ENCODE data around the gene MACROH2A2. TPM values are rescaled to one million over a fixed set of nuclear protein-coding genes. Genes with fewer than 3 reads are reported as not detected.

The MACROH2A2 gene
- total and polyA plus RNA-seq, 2 of the 13 experiments (the other 11 are each of a cell fraction or from before 2014, with no cell fraction given): 9.8 to 43.1 TPM

DNA sequence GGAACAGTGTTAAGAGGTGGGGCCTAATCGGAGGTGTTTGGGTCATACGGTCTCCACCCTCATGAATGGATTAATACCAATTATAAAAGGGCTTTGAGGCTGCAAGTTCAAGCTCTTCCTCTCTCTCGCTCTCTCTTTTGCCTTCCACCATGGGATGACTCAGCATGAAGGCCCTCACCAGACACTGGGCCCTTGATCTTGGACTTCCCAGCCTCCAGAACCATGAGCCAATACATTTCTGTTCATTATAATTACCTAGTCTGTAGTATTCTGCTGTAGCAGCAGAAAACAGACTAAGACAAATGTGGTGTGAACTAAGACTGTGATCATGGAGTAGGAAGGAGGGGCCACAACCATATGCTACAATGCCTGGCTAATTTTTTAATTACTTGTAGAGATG lies 72.3 kb downstream of the MACROH2A2 start (continued):
- TF ChIP-seq, protein P1, sequence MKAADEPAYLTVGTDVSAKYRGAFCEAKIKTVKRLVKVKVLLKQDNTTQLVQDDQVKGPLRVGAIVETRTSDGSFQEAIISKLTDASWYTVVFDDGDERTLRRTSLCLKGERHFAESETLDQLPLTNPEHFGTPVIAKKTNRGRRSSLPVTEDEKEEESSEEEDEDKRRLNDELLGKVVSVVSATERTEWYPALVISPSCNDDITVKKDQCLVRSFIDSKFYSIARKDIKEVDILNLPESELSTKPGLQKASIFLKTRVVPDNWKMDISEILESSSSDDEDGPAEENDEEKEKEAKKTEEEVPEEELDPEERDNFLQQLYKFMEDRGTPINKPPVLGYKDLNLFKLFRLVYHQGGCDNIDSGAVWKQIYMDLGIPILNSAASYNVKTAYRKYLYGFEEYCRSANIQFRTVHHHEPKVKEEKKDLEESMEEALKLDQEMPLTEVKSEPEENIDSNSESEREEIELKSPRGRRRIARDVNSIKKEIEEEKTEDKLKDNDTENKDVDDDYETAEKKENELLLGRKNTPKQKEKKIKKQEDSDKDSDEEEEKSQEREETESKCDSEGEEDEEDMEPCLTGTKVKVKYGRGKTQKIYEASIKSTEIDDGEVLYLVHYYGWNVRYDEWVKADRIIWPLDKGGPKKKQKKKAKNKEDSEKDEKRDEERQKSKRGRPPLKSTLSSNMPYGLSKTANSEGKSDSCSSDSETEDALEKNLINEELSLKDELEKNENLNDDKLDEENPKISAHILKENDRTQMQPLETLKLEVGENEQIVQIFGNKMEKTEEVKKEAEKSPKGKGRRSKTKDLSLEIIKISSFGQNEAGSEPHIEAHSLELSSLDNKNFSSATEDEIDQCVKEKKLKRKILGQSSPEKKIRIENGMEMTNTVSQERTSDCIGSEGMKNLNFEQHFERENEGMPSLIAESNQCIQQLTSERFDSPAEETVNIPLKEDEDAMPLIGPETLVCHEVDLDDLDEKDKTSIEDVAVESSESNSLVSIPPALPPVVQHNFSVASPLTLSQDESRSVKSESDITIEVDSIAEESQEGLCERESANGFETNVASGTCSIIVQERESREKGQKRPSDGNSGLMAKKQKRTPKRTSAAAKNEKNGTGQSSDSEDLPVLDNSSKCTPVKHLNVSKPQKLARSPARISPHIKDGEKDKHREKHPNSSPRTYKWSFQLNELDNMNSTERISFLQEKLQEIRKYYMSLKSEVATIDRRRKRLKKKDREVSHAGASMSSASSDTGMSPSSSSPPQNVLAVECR (CRISPR knock-in tag; IDR thresholded peaks at IDR 0.05; ENCODE audit: borderline replicate concordance): no peak
- TF ChIP-seq, protein P2, sequence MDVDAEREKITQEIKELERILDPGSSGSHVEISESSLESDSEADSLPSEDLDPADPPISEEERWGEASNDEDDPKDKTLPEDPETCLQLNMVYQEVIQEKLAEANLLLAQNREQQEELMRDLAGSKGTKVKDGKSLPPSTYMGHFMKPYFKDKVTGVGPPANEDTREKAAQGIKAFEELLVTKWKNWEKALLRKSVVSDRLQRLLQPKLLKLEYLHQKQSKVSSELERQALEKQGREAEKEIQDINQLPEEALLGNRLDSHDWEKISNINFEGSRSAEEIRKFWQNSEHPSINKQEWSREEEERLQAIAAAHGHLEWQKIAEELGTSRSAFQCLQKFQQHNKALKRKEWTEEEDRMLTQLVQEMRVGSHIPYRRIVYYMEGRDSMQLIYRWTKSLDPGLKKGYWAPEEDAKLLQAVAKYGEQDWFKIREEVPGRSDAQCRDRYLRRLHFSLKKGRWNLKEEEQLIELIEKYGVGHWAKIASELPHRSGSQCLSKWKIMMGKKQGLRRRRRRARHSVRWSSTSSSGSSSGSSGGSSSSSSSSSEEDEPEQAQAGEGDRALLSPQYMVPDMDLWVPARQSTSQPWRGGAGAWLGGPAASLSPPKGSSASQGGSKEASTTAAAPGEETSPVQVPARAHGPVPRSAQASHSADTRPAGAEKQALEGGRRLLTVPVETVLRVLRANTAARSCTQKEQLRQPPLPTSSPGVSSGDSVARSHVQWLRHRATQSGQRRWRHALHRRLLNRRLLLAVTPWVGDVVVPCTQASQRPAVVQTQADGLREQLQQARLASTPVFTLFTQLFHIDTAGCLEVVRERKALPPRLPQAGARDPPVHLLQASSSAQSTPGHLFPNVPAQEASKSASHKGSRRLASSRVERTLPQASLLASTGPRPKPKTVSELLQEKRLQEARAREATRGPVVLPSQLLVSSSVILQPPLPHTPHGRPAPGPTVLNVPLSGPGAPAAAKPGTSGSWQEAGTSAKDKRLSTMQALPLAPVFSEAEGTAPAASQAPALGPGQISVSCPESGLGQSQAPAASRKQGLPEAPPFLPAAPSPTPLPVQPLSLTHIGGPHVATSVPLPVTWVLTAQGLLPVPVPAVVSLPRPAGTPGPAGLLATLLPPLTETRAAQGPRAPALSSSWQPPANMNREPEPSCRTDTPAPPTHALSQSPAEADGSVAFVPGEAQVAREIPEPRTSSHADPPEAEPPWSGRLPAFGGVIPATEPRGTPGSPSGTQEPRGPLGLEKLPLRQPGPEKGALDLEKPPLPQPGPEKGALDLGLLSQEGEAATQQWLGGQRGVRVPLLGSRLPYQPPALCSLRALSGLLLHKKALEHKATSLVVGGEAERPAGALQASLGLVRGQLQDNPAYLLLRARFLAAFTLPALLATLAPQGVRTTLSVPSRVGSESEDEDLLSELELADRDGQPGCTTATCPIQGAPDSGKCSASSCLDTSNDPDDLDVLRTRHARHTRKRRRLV (CRISPR knock-in tag; IDR thresholded peaks at IDR 0.05): no peak
- TF ChIP-seq, protein P3, sequence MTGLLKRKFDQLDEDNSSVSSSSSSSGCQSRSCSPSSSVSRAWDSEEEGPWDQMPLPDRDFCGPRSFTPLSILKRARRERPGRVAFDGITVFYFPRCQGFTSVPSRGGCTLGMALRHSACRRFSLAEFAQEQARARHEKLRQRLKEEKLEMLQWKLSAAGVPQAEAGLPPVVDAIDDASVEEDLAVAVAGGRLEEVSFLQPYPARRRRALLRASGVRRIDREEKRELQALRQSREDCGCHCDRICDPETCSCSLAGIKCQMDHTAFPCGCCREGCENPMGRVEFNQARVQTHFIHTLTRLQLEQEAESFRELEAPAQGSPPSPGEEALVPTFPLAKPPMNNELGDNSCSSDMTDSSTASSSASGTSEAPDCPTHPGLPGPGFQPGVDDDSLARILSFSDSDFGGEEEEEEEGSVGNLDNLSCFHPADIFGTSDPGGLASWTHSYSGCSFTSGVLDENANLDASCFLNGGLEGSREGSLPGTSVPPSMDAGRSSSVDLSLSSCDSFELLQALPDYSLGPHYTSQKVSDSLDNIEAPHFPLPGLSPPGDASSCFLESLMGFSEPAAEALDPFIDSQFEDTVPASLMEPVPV (CRISPR knock-in tag; IDR thresholded peaks at IDR 0.05): no peak
- TF ChIP-seq, protein P4, sequence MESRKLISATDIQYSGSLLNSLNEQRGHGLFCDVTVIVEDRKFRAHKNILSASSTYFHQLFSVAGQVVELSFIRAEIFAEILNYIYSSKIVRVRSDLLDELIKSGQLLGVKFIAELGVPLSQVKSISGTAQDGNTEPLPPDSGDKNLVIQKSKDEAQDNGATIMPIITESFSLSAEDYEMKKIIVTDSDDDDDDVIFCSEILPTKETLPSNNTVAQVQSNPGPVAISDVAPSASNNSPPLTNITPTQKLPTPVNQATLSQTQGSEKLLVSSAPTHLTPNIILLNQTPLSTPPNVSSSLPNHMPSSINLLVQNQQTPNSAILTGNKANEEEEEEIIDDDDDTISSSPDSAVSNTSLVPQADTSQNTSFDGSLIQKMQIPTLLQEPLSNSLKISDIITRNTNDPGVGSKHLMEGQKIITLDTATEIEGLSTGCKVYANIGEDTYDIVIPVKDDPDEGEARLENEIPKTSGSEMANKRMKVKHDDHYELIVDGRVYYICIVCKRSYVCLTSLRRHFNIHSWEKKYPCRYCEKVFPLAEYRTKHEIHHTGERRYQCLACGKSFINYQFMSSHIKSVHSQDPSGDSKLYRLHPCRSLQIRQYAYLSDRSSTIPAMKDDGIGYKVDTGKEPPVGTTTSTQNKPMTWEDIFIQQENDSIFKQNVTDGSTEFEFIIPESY (CRISPR knock-in tag; IDR thresholded peaks at IDR 0.05): no peak
- TF ChIP-seq ZNF431 (CRISPR knock-in tag; IDR thresholded peaks at IDR 0.05; ENCODE audit: borderline replicate concordance, low read depth) (no peak), CENPT (CRISPR knock-in tag; IDR thresholded peaks at IDR 0.05; ENCODE audit: low read depth) (no peak), POLR2G (IDR thresholded peaks at IDR 0.05; ENCODE audit: low read depth, low read length) (peak; percentile 21; the same call in 1 of the 2 replicates), ZNF12 (CRISPR knock-in tag; IDR thresholded peaks at IDR 0.05) (no peak), ZNF24 (IDR thresholded peaks at IDR 0.05) (no peak), HNF4A (CRISPR knock-in tag; IDR thresholded peaks at IDR 0.05) (no peak), KDM5B (CRISPR knock-in tag; IDR thresholded peaks at IDR 0.05; ENCODE audit: borderline replicate concordance) (no peak), CBX5 (CRISPR knock-in tag; IDR thresholded peaks at IDR 0.05; ENCODE audit: borderline replicate concordance) (no peak)
- TF ChIP-seq, protein P5, sequence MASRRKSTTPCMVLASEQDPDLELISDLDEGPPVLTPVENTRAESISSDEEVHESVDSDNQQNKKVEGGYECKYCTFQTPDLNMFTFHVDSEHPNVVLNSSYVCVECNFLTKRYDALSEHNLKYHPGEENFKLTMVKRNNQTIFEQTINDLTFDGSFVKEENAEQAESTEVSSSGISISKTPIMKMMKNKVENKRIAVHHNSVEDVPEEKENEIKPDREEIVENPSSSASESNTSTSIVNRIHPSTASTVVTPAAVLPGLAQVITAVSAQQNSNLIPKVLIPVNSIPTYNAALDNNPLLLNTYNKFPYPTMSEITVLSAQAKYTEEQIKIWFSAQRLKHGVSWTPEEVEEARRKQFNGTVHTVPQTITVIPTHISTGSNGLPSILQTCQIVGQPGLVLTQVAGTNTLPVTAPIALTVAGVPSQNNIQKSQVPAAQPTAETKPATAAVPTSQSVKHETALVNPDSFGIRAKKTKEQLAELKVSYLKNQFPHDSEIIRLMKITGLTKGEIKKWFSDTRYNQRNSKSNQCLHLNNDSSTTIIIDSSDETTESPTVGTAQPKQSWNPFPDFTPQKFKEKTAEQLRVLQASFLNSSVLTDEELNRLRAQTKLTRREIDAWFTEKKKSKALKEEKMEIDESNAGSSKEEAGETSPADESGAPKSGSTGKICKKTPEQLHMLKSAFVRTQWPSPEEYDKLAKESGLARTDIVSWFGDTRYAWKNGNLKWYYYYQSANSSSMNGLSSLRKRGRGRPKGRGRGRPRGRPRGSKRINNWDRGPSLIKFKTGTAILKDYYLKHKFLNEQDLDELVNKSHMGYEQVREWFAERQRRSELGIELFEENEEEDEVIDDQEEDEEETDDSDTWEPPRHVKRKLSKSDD (CRISPR knock-in tag; IDR thresholded peaks at IDR 0.05; ENCODE audit: low read depth): no peak
